Lung microvascular endothelial cell (primary cell): Measurements from ENCODE around the gene GPM6B. TPM values are rescaled to one million over a fixed set of nuclear protein-coding genes. Genes with fewer than 3 reads are reported as not detected.

Source experiments
- DNase-seq, 2 donors: peaks; one replicate each; pipeline versions ENCODE4 v3.0.0 to v3.0.0-alpha.2; 2010; ENCODE audit warnings: low read depth in 2 of 2
- total RNA-seq: library from RNA; depleted of rRNA; stranded (reverse); fragments of >200 nt; gene quantifications from 2 replicates; pipeline ENCODE4 v1.2.1, GENCODE V29; 2014

The GPM6B gene, protein sequence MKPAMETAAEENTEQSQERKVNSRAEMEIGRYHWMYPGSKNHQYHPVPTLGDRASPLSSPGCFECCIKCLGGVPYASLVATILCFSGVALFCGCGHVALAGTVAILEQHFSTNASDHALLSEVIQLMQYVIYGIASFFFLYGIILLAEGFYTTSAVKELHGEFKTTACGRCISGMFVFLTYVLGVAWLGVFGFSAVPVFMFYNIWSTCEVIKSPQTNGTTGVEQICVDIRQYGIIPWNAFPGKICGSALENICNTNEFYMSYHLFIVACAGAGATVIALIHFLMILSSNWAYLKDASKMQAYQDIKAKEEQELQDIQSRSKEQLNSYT
- 0.22 TPM in 1 of 2 replicates, not detected in the other for total RNA-seq

- no peak for DNase-seq
These were observed at the start of gene GPM6B for GRCh38 chrX:13816643-13817627. Gene GPM6B (minus strand): TSS chrX:13817093. CDS start chrX:13816904, 189 bp downstream.

DNA sequence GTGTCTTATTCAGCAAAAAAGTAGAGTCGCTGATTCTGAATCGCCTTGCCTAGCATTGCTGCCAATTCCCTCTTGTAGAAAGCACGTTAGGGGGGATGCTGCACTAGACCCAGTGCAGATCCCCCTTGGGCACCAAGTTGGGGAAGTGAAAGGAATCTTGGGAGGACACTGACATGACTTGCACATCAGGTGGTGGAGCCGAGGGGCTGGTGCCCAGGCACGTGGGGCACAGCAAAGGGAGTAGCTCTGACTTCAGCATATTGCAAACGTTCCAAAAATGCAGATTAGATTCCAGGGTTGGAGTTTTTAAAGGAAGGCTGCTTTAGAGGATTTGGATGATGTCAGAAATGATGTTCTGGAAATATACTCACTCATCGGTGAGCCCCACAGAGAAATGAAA lies 47.4 kb upstream of the GPM6B start:
- DNase-seq, result no peak

- DNase-seq, result no peak
These were observed 46.4 kb upstream of the GPM6B start for GRCh38 chrX:13863324-13863723.

GRCh38 chrX:13859724-13860123 lies 42.8 kb upstream of the GPM6B start:
- no peak for DNase-seq

DNA sequence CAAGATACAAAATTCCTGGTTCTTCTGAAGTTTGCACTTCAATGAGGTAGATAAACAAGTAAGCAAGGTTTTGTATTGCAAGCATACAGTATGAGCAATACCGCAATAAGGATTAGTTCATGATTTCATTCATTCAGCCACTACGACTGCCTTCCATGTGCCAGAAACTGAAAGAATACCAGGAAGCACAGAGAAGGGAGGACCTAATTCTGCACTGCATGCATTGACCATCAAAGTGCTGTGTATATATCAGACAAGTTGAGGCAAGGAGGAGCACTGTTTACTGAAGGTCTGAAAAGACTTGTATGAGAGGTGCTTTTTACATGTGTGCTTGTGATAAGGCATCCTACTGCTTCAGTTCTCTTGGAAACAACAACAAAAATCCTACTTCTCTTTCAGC lies 40.9 kb upstream of the GPM6B start:
- no peak for DNase-seq

GRCh38 chrX:13855689-13856450 lies 39.0 kb upstream of the GPM6B start:
- no peak for DNase-seq

DNA sequence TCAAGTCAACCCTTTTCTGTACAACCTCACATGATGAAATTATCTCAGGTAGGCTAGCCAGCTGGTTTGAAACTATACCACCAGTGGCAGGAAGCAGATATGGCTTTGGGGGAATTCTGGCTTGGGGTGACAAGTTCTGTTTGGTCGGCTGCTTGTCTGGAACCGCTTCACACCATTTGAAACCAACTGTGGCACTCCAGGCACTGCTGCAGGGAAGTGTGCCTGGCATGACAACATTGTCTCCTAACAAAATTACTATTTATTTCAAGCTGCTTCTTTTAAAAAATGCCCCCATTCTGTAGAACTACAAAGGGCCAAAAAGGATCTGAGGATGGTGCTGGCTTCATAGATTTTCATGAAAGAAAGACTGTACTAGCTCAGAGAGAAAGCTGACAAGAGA lies 37.1 kb upstream of the GPM6B start:
- DNase-seq, result no peak

DNA sequence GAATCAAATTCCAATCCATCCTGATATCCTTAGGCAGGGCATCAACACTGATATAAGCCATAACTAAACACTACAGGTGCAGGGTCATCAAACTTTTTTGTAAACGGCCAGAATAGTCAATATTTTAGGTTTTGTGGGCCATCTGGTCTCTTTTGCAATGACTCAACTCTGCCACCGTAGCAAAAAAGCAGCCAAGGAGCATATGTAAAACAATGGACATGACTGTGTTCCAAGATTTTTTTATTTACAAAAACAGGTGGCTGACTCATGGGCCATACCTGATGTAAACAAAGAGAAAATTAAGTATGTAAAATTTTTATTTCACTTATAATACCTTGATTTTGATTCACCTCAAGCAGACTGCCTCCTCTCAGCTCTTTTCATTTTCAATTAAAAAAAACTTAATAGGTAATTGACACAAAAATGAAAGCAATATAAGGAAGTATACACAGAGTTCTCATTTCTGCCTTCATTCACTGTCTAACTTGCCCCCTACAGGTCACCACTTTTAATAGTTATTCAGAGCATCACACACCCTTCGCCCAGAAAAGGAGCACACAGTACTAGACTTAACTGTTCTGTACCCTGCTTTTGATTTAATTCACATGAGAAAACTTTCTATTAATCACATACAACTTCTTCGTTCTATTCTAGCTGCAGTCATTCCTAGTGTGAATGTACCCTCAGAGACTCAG lies 35.3 kb upstream of the GPM6B start:
- DNase-seq, result no peak

- DNase-seq, result no peak
These were observed 29.0 kb upstream of the GPM6B start for GRCh38 chrX:13845721-13846378.

GRCh38 chrX:13843150-13843721 lies 26.3 kb upstream of the GPM6B start:
- no peak for DNase-seq

- no peak for DNase-seq
These were observed 23.2 kb upstream of the GPM6B start for GRCh38 chrX:13840121-13840520.

- no peak for DNase-seq
These were observed 20.4 kb upstream of the GPM6B start for GRCh38 chrX:13837290-13837745.

- DNase-seq, result no peak
These were observed 19.7 kb upstream of the GPM6B start for GRCh38 chrX:13836575-13836974.

GRCh38 chrX:13835825-13836224 lies 18.9 kb upstream of the GPM6B start:
- no peak for DNase-seq

DNA sequence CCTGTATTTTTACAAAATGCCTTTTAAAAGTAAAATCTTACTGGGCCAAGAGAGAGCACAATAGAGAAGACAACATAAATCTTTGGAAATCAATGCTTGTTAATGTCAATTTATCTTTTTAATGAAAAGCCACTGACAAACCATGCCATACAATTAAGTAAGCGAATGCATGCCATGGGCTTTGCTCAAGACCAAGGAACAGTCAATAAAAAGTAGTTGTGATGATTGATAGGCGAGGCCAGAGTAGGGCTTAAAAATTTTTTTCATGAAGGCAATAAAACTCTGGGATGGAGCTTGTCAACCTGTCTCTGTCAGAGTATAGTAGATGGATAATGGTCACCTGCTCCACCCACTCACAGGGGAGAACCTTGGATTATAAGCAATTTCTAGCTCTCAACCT lies 17.5 kb upstream of the GPM6B start:
- no peak for DNase-seq

DNA sequence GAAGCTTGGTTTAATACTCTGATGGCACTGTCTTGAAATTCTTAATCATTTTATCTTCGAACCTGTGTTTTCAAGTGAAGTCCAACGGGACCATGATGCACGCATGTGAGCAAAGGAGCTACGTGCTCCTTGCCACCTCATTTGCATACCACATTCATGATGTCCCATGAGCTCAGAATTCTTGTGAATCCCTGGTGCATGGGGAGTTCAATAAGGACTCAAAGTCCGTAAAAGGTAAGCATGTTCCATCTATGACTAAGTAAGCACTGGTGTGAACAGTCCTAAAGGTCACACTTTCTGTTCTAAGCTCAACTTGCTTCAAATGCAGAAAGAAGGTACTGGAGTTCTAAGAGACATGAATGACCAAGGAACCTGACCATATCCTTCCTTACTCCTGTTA lies 13.1 kb upstream of the GPM6B start:
- no peak for DNase-seq

GRCh38 chrX:13828392-13828791 lies 11.5 kb upstream of the GPM6B start:
- DNase-seq, result no peak

GRCh38 chrX:13827298-13828090 lies 10.6 kb upstream of the GPM6B start:
- no peak for DNase-seq

GRCh38 chrX:13826770-13827169 lies 9.9 kb upstream of the GPM6B start:
- no peak for DNase-seq
